G401 (cell line): ENCODE data around the gene ABCA8. TPM values are rescaled to one million over a fixed set of nuclear protein-coding genes. Genes with fewer than 3 reads are reported as not detected.
"Not testable (repeated sequence)": the region's sequence is repeated elsewhere in the genome, so short reads cannot be mapped to it uniquely, and the experiment has no call there.

ENCODE experiments used
- DNase-seq: peaks from one replicate; pipeline ENCODE4 v3.0.0-alpha.2; 2015; ENCODE audit warnings: low spot score
- in situ Hi-C: cut with HindIII; loops from 2 replicates; pipeline ENCODE4 v1.10.0; 2016; ENCODE audit warnings: low sequenced_read_pairs, mixed read lengths
- total RNA-seq: library from RNA; depleted of rRNA; stranded (reverse); fragments of >200 nt; shearing (Covaris generic); gene quantifications from 2 replicates; pipeline ENCODE4 v1.2.3, GENCODE V29; 2014

ABCA8 gene
- total RNA-seq, 1 experiment from 2014 or later, result not detected

DNA sequence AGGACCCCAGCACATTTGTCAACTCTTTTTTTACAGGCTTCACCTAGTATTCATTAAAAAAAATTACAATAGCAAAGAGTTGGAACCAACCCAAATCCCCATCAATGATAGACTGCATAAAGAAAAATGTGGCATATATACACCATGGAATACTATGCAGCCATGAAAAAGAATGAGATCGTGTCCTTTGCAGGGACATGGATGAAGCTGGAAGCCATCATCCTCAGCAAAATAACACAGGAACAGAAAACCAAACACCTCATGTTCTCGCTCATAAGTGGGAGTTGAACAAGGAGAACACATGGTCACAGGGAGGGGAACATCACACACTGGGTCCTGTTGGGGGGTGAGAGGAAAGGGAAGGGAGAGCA, 11.4 kb downstream of the ABCA8 start:
- DNase-seq, in situ Hi-C loops: not testable (repeated sequence)

DNA sequence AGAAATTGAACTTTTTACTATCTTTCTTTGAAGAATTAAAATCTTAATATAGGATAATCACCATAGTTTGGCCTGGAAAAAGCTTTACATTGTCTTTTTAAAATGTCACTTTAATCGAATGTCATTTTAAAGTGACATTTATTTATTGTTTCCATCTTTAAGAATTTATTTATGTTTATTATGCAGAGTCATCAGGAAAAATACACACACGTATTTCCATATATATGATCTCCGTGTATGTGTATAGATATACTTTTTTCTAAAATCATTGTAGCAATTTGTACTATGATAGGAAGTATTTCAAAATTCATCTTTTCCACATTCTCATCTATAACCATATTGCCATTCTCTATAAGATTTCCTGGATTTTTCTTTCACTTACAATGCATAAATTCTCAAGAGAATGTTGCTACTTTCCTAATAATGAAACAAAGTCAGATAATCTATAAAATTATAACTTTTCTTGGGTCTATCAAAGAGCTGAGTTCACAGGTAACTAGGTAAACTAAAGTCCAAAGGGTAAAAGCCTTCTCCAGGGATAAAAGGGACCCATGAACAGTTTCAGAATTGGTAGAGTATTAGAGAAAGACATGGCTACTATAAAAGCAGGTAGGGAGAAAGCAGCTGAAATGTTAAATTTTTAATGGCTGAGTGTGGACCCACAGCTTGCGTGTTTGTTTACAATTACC, 11.9 kb downstream of the ABCA8 start:
- in situ Hi-C loops, result no loop called here

DNA sequence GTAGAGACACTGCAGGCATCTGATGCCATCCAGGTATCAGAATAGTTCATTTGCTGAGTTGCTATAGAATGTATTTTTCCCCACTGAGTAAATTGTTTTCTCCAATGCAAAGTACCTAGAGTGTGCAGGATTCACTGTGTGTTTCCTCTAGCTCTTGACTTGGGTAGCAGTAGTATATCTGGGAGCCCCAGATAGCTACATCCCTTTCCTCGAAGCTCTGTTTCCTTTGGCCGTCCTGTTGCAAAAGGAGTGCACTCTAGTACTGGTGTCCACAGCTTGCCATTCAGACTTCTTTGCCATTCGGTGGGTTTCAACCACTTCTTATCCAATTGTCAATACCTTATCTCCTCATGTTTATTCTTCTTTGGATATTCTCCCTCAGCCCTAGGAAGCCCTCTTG, 12.8 kb downstream of the ABCA8 start:
- no peak for DNase-seq
- in situ Hi-C loops, result no loop called here

More for the DNA sequence above, 11.9 kb downstream of the ABCA8 start:
- no peak for DNase-seq

DNA sequence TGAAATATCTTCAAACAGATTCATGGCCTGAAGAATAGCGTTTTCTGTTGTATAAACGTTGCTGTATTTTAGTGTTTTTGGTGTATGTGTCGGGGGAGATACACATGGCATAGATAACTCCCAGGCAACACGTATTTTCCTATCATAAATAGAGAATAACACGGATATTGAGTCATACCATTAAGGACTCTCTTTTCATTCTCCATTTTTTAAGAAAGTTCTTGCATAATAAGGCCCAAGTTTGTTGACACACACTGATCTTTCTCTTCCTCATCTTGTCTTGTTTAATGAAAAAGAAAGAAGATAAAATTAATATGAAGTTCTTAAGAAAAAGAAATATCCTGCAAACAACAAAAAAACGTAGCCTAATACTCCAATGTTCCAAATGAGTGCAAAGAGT, 13.4 kb downstream of the ABCA8 start:
- in situ Hi-C loops, result no loop called here
- DNase-seq, result no peak

DNA sequence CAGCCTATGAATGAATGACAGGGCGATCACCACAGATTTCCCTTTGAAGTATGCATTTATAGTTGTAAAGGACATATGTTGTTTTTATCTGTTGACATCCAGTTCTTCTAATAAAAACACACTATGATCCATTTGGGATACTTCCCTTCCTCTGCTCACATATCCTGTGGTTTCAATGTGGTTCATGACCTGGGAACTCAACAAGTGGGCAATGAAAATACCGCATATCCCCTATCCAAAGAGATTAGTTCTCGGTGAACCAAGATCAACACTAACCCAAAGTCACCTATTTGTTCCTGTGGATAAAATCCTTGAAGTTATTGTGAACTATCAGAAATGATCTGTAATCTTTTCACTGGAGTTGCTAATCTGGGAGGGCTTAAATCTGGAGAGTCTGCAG, 16.0 kb downstream of the ABCA8 start:
- no peak for DNase-seq
- in situ Hi-C loops, result no loop called here

DNA sequence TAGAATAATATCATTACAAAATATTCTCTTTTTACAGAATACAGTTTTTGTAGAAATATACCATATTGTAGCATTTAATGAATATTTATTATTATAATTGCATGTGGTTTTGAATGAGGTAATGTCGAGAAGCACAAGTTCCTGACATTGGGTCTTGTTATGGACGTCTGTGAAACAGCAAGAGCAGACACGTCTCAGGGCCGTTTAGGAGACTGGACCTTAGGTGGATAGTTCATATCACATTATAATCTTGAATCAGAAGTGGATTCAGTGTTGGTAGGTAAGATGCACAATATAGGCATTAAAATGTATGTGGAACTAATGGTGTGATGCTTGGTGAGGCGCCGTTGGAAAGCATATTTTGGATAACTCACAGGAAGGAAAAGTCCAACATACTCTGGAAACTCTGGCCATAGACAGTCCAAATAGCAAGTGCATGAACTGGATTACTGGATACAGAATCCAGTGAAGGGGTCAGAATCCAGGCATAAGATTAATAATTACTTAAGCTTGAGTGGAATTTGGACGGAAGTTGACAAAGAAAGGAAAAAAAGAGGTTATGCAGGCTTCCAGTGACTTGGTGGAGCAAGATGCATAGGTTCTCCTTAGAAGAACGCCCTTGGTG, 17.2 kb downstream of the ABCA8 start:
- no peak for DNase-seq
- in situ Hi-C loops, result no loop called here

DNA sequence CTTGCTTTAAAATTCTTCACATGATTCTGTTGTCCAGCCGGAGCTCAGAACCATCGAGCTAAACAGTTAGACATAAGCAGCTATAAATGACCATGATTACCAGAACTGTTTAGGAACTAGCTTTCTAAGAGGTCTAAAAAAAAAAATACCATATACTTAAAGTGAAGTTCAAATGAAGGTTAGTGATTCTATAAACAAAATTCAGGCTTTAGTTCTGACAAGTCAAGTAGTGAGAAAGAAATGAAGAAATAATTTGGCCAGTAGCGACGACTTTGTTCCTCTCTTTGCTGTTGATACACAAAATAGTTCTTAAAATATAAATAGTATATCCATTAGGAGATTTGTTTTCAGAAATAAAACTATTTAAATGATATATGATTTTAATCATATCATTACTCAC, 27.7 kb downstream of the ABCA8 start:
- DNase-seq, result no peak
- in situ Hi-C loops, result no loop called here

DNA sequence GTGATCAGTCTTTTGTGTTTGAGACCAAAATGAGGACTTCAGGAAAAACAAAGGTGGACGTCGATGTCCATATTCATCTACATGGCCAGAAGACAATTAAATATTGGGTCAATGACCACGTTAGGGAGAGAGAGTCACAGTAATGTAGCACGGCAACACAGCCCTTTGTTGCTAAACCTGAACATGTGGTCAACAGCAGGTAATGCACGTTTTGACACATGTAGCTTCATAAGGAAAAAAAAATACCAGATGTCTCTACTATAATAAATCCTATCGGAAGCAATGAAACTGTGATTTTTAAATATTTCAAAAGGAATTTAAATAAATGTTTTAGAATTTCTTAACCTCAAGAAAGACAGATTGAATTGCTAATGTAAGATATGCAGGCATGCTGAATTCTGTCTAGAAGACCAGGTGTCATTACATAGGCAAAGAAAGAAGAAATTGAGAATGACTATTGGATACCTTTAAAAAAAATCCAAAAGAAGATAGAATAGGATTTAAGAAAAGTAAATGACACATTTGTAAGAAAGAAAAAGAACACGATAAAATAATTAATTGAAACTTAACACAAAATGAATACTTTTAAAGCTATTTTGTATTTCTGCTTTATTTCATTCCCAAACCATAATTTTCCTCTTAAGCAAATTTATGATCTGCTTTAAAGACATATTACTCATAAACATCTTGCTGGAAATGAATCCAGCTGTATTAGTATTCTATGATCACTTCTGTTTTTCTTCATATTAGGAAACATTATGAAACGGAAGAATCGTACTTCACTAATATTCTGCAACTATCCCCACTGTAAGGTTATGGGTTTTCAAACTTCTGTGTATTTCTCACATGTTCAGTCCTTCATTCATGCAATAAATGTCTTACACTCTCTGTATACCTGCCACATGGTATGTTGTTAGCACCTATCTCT, 30.1 kb downstream of the ABCA8 start:
- DNase-seq, result no peak
- in situ Hi-C loops, result no loop called here

DNA sequence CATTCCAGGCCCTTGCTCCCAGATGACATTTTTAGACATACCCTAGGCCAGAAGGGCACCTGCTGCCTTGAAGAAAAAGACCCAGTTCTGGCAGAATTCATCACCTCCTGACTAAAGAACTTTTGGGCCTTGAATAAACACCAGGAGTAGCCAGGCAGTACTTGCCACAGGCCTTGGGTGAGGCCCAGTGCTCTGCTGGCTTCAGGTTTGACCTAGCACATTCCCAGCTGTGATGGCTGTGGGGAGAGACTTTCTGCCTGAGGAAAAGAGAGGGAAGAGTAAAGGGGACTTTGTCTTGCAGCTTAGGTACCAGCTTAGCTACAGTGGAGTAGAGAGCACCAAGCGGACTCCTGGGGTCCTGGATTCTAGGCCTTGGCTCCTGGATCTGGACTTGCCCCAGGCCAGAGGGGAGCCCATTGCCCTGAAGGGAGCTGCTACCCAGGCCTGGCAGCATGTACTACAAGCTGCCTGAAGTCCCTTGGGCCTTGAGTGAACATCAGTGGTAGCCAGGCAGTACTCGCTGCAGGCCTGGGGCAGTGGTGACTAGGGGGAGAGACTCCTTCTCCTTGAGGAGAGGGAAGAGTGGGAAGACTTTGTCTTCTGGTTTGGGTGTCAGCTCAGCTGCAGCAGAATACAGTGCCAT, 44.3 kb downstream of the ABCA8 start:
- no peak for DNase-seq
- in situ Hi-C loops, result no loop called here

DNA sequence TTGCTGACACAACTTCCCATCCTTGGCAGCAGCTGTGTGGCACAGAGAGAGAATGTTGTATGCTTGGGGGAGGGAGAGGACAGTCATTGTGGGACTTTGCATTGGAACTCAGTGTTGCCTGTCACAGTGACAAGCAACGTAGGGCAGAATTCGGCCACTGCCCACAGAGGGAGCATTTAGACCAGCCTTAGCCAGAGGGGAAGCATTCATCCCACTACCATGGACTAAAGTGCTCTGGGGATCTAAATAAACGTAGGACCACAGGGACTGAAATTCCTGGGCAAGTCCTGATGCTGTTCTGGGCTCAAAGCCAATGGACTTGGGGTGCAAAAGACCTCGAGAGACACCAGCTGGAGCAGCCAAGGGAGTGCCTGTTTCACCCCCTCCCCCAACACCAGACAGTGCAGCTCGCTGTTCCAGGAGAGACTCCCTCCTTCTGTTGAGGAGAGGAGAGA, 44.9 kb downstream of the ABCA8 start:
- peak; percentile 15 for DNase-seq
- in situ Hi-C loops, result no loop called here

DNA sequence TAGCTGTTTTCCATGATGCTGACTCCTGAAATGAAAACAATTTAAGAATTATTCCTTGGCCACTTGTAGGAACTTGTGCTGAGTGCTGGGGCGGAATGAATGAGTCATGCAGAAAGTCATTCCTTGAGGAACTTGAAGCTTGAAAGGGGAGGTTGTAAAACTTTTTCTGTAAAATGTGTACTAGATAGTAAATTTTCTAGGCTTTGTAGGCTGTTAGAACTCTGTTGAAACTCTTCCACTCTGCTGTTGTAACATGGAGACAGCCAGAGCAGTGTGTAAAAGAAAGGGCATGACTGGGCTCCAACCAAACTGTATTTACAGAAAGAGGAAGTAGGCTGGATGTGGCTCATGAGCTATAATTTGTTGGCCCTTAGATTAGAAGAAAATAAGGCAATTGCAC, 46.1 kb downstream of the ABCA8 start:
- no peak for DNase-seq
- in situ Hi-C loops, result no loop called here

DNA sequence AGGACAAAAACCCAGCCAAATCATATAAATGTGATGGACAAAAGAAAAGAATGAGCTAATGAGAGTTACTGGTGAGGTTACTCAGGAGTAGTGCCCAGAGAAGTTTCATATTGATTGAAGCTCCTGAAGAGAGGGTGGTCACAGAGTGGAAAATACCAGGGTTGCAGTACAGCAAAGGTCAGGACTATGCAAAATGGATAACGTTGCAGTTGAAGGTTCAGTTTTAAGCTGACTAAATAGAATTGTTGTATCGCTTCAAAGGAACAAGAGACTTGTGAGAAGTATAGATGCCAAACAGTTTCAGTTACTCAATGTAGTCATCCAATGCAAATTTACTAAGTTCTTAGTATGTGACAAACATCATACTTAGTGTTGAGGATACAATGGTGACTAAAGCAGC, 47.1 kb downstream of the ABCA8 start:
- in situ Hi-C loops, result no loop called here
- no peak for DNase-seq

DNA sequence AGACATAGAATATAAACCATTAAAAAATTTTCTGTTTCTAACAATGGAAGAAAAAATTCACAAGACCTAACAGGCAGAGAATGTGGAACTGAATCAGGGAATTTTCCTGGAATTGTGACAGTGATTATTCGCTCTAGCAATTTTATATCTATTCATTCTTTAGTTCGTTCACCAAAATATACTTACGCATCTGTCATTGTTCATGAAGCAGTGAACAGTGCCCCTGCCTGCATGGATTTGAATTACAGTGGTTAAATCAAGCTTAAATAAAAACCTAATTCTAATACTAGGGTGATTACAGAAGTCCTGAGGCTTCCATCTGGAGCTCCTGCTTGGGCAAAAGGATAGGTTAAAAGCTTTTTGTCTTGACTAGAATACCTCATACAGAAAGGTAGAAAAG, 48.6 kb downstream of the ABCA8 start:
- in situ Hi-C loops, result no loop called here
- DNase-seq, result peak; percentile 13

DNA sequence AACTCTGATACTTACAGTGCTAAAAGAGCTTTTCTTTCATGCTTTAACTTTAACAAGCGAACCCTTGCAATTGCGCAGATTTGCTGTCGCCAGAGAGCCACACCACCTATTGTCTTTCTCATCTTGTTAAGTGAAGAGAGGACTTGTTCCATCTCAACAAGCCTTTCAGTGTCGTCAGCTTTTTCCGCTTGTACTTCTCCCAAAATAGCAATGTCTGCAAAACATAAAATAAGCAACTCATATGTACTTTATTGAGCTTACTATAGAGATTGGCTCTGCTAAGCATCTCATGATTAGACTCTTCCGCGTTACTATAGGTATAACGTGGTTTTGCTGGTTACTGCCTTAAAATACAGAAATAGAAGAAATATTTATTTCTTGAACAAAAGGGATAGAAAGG, 51.9 kb downstream of the ABCA8 start:
- in situ Hi-C loops, result no loop called here
- no peak for DNase-seq

DNA sequence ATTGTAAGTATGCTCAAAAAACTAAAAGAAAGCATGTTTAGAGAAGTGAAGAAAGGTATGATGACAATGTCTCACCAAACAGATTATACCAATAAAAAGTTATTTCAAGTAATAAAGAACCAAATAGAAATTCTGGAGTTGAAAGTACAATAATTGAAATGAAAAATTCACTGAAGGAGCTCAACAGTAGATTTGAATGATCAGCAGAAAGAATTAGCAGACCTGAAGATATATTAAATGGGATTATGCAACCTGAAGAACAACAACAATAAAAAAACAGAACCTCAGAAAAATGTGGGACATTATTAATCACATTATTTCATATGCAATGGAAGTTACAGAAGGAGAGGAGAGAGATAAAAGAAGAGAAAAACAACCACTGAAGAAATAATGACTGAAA, 57.6 kb downstream of the ABCA8 start:
- in situ Hi-C loops, result no loop called here
- no peak for DNase-seq

DNA sequence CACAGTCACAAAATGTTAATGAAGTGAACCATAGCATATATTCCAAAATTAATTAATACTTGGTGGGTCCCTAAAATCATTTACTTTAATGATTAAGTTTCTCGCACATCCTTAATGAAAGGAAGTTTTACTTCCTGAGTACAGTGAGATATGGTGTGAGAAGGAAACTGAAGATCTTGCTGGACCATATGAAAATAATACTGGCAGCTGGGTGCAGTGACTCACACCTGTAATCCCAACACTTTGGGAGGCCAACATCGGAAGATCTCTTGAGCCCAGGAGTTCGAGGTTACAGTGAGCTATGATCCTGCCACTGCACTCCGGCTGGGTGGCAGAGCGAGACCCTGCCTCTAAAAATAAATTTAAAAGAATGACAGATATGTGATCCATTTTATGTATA, 62.5 kb downstream of the ABCA8 start:
- DNase-seq, result no peak
- in situ Hi-C loops, result no loop called here

DNA sequence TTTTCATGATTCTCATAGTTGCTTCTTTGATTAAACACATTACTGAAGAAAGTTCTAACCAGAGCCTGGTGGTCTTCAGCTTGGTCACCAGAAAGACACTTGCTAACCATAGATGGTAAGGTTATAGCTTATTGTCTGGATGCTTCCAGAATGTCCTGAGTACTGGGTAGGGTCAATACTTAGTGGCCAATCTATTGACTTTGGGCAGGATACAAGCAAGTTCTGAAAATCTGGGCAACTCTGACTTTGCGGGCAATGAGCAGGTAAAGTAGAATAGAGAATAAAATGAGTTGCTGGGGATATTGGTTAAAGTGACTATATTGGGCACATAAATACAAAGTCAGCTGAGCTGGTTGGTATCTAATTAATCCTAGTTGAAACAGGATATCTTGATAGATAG, 63.0 kb downstream of the ABCA8 start:
- no peak for DNase-seq
- in situ Hi-C loops, result no loop called here

DNA sequence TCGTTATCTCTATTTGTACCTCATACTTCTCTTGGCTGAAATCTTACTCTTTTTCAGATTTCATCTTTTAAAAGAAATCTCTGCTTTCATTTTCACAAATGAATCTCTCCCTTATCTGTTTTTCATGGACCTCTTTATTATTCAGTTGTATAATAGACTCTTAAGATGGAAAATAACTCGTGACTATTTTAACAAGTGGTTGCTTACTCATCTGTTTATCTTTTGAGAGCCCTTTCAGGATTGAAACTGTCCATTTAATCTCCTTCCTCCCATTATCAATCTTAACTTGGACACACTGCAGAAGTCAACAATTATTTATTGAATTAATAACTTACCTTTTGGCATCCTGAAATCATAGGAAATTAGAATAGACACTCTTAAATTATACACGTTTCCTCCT, 68.8 kb downstream of the ABCA8 start:
- in situ Hi-C loops, result no loop called here
- no peak for DNase-seq

DNA sequence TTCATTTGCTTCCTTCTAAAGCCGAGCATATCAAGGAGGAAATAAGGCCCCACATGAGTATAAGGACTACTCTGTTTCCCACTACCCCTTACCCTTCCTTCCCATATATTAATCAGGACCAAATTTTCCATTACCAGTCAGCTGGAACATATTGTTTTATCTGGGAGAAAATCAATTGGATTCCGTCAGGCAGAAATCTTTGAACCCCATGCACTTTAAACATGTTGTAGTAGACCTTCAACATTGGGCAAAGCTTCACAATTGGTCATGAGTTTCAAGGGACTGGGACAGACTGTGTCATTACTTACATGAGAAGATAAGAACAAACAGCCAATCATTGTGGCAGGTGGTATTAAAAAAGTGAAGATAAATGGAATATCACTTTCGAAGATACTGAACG, 70.3 kb downstream of the ABCA8 start:
- in situ Hi-C loops, result no loop called here
- no peak for DNase-seq
